ENCODE data around the gene PIGU. TPM values are rescaled to one million over a fixed set of nuclear protein-coding genes. Genes with fewer than 3 reads are reported as not detected.

PIGU gene
- total RNA-seq, 1 experiment from 2014 or later: 32.8 TPM

DNA sequence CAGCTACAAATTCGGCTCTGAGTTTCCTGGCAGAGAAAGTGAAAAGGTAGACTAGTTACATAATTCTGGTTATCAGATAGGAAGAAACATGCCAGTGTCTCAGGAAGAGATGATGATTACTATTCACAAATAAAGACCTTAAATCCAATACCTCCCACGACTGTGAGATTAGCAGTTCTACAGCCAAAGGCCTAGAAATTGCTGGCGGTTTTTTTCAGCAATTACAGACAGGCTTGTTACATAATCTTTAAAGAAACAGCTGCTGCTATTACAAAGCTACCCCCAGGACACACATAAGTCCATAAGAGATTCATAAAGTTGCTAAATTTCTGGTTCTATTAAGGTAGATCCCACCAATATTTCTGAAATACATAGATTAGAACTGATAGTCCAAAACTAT lies 40.2 kb downstream of the PIGU start:
- no peak overlapping the region for H3K4me3 Mint-ChIP-seq
- H4K5ac ChIP-seq (ENCODE audit: insufficient read length, low read depth, low read length): no peak overlapping the region

More for the DNA sequence above, 40.2 kb downstream of the PIGU start:
- Histone ChIP-seq H3K18ac (ENCODE audit: insufficient read length, low read depth, low read length) (no peak overlapping the region), H3K79me2 (ENCODE audit: insufficient read depth, low read length) (no peaks in the 10 kb centered on the region), H4K20me1 (ENCODE audit: control insufficient read depth, insufficient read depth, insufficient read length) (no peaks in the 10 kb centered on the region), H2BK20ac (ENCODE audit: low read depth, low read length, poor library complexity, severe bottlenecking) (no peak overlapping the region), H2BK12ac (ENCODE audit: insufficient read length, low read depth, low read length) (no peak overlapping the region), H3K79me1 (ENCODE audit: insufficient read depth, low read depth, low read length, poor library complexity, severe bottlenecking) (no peaks in the 10 kb centered on the region), H2AFZ (ENCODE audit: low read length) (no peak overlapping the region), H3K9ac (ENCODE audit: extremely low read depth, insufficient read length, low read length) (no peak overlapping the region), H3K27me3 (ENCODE audit: insufficient read depth, low read length) (no peaks in the 10 kb centered on the region), H3K4me2 (ENCODE audit: insufficient read depth, insufficient read length, low read length) (no peak overlapping the region), H3K56ac (ENCODE audit: insufficient read length, low read depth, low read length) (no peak overlapping the region), H2BK15ac (ENCODE audit: low read depth, low read length) (no peak overlapping the region), H3K23ac (ENCODE audit: insufficient read length, low read depth, low read length) (no peak overlapping the region), H2BK120ac (ENCODE audit: low read depth, low read length, poor library complexity, severe bottlenecking) (no peak overlapping the region), H3K27ac (ENCODE audit: insufficient read length, low read depth, low read length) (no peak overlapping the region), H3K4ac (ENCODE audit: low read depth, low read length) (no peak overlapping the region), H2BK5ac (ENCODE audit: insufficient read length, low read length) (no peak overlapping the region), H3K9me3 (ENCODE audit: control insufficient read depth, low read depth, low read length) (no peaks in the 10 kb centered on the region), H2AK5ac (ENCODE audit: insufficient read length, low read length) (no peak overlapping the region), H3T11ph (ENCODE audit: low read length) (no peak overlapping the region), H4K8ac (replicated peaks; ENCODE audit: insufficient read length, low read depth, low read length) (no peak overlapping the region), H4K91ac (ENCODE audit: insufficient read length, low read depth, low read length) (no peak overlapping the region), H3K23me2 (ENCODE audit: insufficient read length, low read depth, low read length, poor library complexity, severe bottlenecking) (no peaks in the 10 kb centered on the region), H3K4me1 (ENCODE audit: insufficient read depth, low read length) (no peaks in the 10 kb centered on the region), H3K14ac (ENCODE audit: insufficient read depth, low read length) (no peak overlapping the region)
- TF ChIP-seq, protein P1, sequence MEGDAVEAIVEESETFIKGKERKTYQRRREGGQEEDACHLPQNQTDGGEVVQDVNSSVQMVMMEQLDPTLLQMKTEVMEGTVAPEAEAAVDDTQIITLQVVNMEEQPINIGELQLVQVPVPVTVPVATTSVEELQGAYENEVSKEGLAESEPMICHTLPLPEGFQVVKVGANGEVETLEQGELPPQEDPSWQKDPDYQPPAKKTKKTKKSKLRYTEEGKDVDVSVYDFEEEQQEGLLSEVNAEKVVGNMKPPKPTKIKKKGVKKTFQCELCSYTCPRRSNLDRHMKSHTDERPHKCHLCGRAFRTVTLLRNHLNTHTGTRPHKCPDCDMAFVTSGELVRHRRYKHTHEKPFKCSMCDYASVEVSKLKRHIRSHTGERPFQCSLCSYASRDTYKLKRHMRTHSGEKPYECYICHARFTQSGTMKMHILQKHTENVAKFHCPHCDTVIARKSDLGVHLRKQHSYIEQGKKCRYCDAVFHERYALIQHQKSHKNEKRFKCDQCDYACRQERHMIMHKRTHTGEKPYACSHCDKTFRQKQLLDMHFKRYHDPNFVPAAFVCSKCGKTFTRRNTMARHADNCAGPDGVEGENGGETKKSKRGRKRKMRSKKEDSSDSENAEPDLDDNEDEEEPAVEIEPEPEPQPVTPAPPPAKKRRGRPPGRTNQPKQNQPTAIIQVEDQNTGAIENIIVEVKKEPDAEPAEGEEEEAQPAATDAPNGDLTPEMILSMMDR (conservative IDR thresholded peaks at IDR 0.05): no peak
- no peaks in the 10 kb centered on the region for H3K27me3 Mint-ChIP-seq (ENCODE audit: low read depth)
- no peak overlapping the region for H3K27ac Mint-ChIP-seq
- no peaks in the 10 kb centered on the region for H3K4me1 Mint-ChIP-seq
- H3K9me3 Mint-ChIP-seq: no peaks in the 10 kb centered on the region
- WGBS (ENCODE audit: extremely low coverage, insufficient read length, low lambda C conversion rate): no CpG with 5 or more reads among the region's 3 CpGs
- peaks cover 3 to 54% (median 29%) of the 10 kb centered on the region in 3 experiments; a peak in 6 of 7 replicates for H3K36me3 Mint-ChIP-seq (ENCODE audit: insufficient read depth in 1 of 3, low read depth in 3 of 3)
- no peak for DNase-seq
